DOHH2 (cell line): Measurements from ENCODE around the gene NCAM2.

Source experiments
- H3F3A ChIP-seq: fragments of 200-600 bp; sonication (generic), shearing (Covaris generic); 2 replicates; pipeline ENCODE4 v1.6.0; 2016; ENCODE audit warnings: antibody characterized with exemption, mild to moderate bottlenecking; ENCODE audit not compliant: control insufficient read depth, insufficient read depth
- H3K27ac ChIP-seq: fragments of 200-600 bp; sonication (generic); 2 replicates; pipeline ENCODE4 v1.5.1; 2014; ENCODE audit warnings: low read depth, mild to moderate bottlenecking, low read length, moderate library complexity
- H3K27me3 ChIP-seq: fragments of 200-600 bp; sonication (generic); 2 replicates; pipeline ENCODE4 v1.6.1; 2014; ENCODE audit warnings: mild to moderate bottlenecking, low read length, mixed read lengths; ENCODE audit not compliant: control insufficient read depth
- H3K36me3 ChIP-seq: fragments of 200-600 bp; sonication (generic); 2 replicates; pipeline ENCODE4 v1.6.1; 2014; ENCODE audit warnings: mild to moderate bottlenecking, low read length, moderate library complexity, mixed read lengths; ENCODE audit not compliant: control insufficient read depth
- H3K4me1 ChIP-seq: fragments of 200-600 bp; sonication (generic); 2 replicates; pipeline ENCODE4 v1.6.1; 2014; ENCODE audit warnings: mild to moderate bottlenecking, low read length, mixed read lengths; ENCODE audit not compliant: control insufficient read depth
- H3K4me2 ChIP-seq: fragments of 200-600 bp; sonication (generic); 2 replicates; pipeline ENCODE4 v1.6.0; 2014; ENCODE audit warnings: mild to moderate bottlenecking, low read length, moderate library complexity
- H3K4me3 ChIP-seq: fragments of 200-600 bp; sonication (generic); 2 replicates; pipeline ENCODE4 v1.5.1; 2014; ENCODE audit warnings: mild to moderate bottlenecking, low read length, mixed read lengths
- H3K79me2 ChIP-seq: fragments of 200-600 bp; sonication (generic); 2 replicates; pipeline ENCODE4 v1.6.1; 2014; ENCODE audit warnings: mild to moderate bottlenecking, low read length, mixed read lengths; ENCODE audit not compliant: control insufficient read depth
- H3K9me2 ChIP-seq: fragments of 200-600 bp; sonication (generic); replicated peaks from 2 replicates; pipeline ENCODE4 v1.6.1; 2014; ENCODE audit warnings: mild to moderate bottlenecking, low read length, mixed read lengths; ENCODE audit not compliant: control insufficient read depth
- H3K9me3 ChIP-seq: fragments of 200-600 bp; sonication (generic); 2 replicates; pipeline ENCODE4 v1.6.1; 2014; ENCODE audit warnings: antibody characterized with exemption, low read length, mixed read lengths; ENCODE audit not compliant: control insufficient read depth, insufficient read depth
- H4K20me1 ChIP-seq: fragments of 200-600 bp; sonication (generic); 2 replicates; pipeline ENCODE4 v1.6.0; 2014; ENCODE audit warnings: low read depth, mild to moderate bottlenecking, antibody characterized with exemption, low read length, moderate library complexity; ENCODE audit not compliant: control insufficient read depth, insufficient read depth
- EZH2phosphoT487 ChIP-seq: fragments of 200-600 bp; sonication (generic); IDR thresholded peaks from 2 replicates; pipeline ENCODE4 v1.6.1; 2017; ENCODE audit warnings: borderline replicate concordance, mild to moderate bottlenecking, antibody characterized with exemption, low read length, moderate library complexity, mixed read lengths
- TF ChIP-seq, protein P1 (sequence below): fragments of 200-600 bp; sonication (generic); IDR thresholded peaks from one replicate; pipeline ENCODE4 v1.5.1; 2014; ENCODE audit warnings: antibody characterized with exemption, mild to moderate bottlenecking, low read depth, low read length; ENCODE audit not compliant: poor library complexity, severe bottlenecking

NCAM2 gene

DNA sequence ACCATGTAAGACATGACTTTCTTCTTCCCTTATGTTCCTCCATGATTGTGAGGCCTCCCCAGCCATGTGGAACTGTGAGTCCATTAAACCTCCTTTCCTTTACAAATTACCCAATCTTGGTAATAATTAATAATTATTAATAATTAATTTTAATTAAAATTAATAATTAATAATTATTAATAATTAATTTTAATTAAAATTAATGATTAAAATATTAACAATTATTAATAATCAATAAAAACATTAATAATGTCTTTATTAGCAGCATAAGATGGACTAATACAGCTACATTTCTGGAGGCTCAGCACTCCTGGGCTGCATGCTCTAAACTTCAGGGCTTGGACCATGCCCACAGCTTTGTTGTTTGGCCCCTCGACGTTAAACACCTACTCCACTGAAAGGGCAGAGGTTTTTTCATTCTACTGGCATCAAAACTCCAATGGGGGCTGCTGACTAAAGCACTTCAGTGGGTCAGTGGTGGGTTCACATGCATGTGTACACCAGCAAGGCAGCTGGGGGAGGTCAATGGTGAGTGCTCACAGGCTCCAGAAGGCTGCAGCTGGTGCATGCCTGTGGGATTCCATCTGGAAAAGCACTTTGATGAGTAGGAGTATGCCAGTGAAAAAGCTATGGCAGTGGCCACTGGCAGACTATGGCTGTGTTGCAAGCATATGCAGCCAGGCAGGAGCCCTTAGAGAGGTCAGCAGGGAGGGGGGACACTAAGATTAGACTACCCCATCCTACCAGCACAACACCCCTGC is 561.3 kb downstream of the NCAM2 start:
- H3K9me3 ChIP-seq, result peaks cover 4% of the 10 kb centered on the region; the same call in 1 of the 2 replicates
- H3K4me3 ChIP-seq, result no peak overlapping the region
- H3K79me2 ChIP-seq, result no peaks in the 10 kb centered on the region
- no peaks in the 10 kb centered on the region for H3K36me3 ChIP-seq
- TF ChIP-seq, protein P1, sequence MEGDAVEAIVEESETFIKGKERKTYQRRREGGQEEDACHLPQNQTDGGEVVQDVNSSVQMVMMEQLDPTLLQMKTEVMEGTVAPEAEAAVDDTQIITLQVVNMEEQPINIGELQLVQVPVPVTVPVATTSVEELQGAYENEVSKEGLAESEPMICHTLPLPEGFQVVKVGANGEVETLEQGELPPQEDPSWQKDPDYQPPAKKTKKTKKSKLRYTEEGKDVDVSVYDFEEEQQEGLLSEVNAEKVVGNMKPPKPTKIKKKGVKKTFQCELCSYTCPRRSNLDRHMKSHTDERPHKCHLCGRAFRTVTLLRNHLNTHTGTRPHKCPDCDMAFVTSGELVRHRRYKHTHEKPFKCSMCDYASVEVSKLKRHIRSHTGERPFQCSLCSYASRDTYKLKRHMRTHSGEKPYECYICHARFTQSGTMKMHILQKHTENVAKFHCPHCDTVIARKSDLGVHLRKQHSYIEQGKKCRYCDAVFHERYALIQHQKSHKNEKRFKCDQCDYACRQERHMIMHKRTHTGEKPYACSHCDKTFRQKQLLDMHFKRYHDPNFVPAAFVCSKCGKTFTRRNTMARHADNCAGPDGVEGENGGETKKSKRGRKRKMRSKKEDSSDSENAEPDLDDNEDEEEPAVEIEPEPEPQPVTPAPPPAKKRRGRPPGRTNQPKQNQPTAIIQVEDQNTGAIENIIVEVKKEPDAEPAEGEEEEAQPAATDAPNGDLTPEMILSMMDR, result no peak
- TF ChIP-seq EZH2phosphoT487, result no peak
- no peaks in the 10 kb centered on the region for H3K9me2 ChIP-seq
- no peaks in the 10 kb centered on the region for H4K20me1 ChIP-seq
- H3K4me2 ChIP-seq, result no peak overlapping the region
- H3K27me3 ChIP-seq, result no peaks in the 10 kb centered on the region
- H3F3A ChIP-seq, result no peaks in the 10 kb centered on the region
- H3K27ac ChIP-seq, result no peak overlapping the region
- H3K4me1 ChIP-seq, result no peaks in the 10 kb centered on the region
